BLaER1 (cell line): ENCODE results near the gene PCSK5.

Experiments used
- H3K27ac ChIP-seq: shearing (Covaris generic); formaldehyde crosslinking; 2 replicates; pipeline ENCODE4 v1.8.1; 2022
- H3K27me3 ChIP-seq: shearing (Covaris generic); formaldehyde crosslinking; 2 replicates; pipeline ENCODE4 v1.8.1; 2022
- H3K36me3 ChIP-seq: shearing (Covaris generic); formaldehyde crosslinking; 2 replicates; pipeline ENCODE4 v1.8.1; 2022
- H3K4me1 ChIP-seq: shearing (Covaris generic); formaldehyde crosslinking; 2 replicates; pipeline ENCODE4 v1.8.1; 2022
- H3K4me2 ChIP-seq: shearing (Covaris generic); formaldehyde crosslinking; 2 replicates; pipeline ENCODE4 v1.8.1; 2022
- H3K4me3 ChIP-seq: shearing (Covaris generic); formaldehyde crosslinking; 2 replicates; pipeline ENCODE4 v1.8.1; 2022
- H3K9ac ChIP-seq: shearing (Covaris generic); formaldehyde crosslinking; 2 replicates; pipeline ENCODE4 v1.8.1; 2022
- H3K9me3 ChIP-seq: shearing (Covaris generic); formaldehyde crosslinking; 2 replicates; pipeline ENCODE4 v1.8.1; 2022
- H4K20me1 ChIP-seq: shearing (Covaris generic); formaldehyde crosslinking; 2 replicates; pipeline ENCODE4 v1.8.1; 2022
- Cebpa-rat ChIP-seq: shearing (Covaris generic); IDR thresholded peaks from 2 replicates; pipeline ENCODE4 v1.8.1; 2022

The PCSK5 gene

GRCh38 chr9:75918154-75918553, 27.7 kb downstream of the PCSK5 start:
- H3K27me3 ChIP-seq: no peaks in the 10 kb centered on the region
- no peak overlapping the region for H3K9ac ChIP-seq
- H3K9me3 ChIP-seq: no peaks in the 10 kb centered on the region
- H3K27ac ChIP-seq: no peak overlapping the region
- H4K20me1 ChIP-seq: no peaks in the 10 kb centered on the region
- H3K4me3 ChIP-seq: no peak overlapping the region
- no peak for TF ChIP-seq Cebpa-rat
- H3K4me2 ChIP-seq: no peak overlapping the region
- no peaks in the 10 kb centered on the region for H3K36me3 ChIP-seq
- H3K4me1 ChIP-seq: no peaks in the 10 kb centered on the region

GRCh38 chr9:75918909-75919308, 28.4 kb downstream of the PCSK5 start:
- no peak for TF ChIP-seq Cebpa-rat
- Histone ChIP-seq H3K4me1 (no peaks in the 10 kb centered on the region), H3K9ac (no peak overlapping the region), H4K20me1 (no peaks in the 10 kb centered on the region), H3K27me3 (no peaks in the 10 kb centered on the region), H3K9me3 (no peaks in the 10 kb centered on the region), H3K4me2 (no peak overlapping the region), H3K4me3 (no peak overlapping the region), H3K27ac (no peak overlapping the region), H3K36me3 (no peaks in the 10 kb centered on the region)

GRCh38 chr9:75921391-75922127, 31.1 kb downstream of the PCSK5 start:
- no peak for TF ChIP-seq Cebpa-rat
- Histone ChIP-seq H4K20me1 (no peaks in the 10 kb centered on the region), H3K9me3 (no peaks in the 10 kb centered on the region), H3K27ac (no peak overlapping the region), H3K4me2 (no peak overlapping the region), H3K36me3 (no peaks in the 10 kb centered on the region), H3K9ac (no peak overlapping the region), H3K4me3 (no peak overlapping the region), H3K27me3 (no peaks in the 10 kb centered on the region), H3K4me1 (no peaks in the 10 kb centered on the region)

GRCh38 chr9:75926385-75926784, 35.9 kb downstream of the PCSK5 start:
- Histone ChIP-seq H4K20me1 (no peaks in the 10 kb centered on the region), H3K27ac (no peak overlapping the region), H3K4me2 (no peak overlapping the region), H3K36me3 (no peaks in the 10 kb centered on the region), H3K4me1 (no peaks in the 10 kb centered on the region), H3K4me3 (no peak overlapping the region), H3K27me3 (no peaks in the 10 kb centered on the region), H3K9ac (no peak overlapping the region), H3K9me3 (no peaks in the 10 kb centered on the region)
- TF ChIP-seq Cebpa-rat: no peak

GRCh38 chr9:75927356-75927755, 36.9 kb downstream of the PCSK5 start:
- Histone ChIP-seq H3K27me3 (no peaks in the 10 kb centered on the region), H4K20me1 (no peaks in the 10 kb centered on the region), H3K36me3 (no peaks in the 10 kb centered on the region), H3K9ac (no peak overlapping the region), H3K27ac (no peak overlapping the region), H3K4me2 (no peak overlapping the region), H3K4me1 (no peaks in the 10 kb centered on the region), H3K4me3 (no peak overlapping the region), H3K9me3 (no peaks in the 10 kb centered on the region)
- TF ChIP-seq Cebpa-rat: no peak

- Histone ChIP-seq H3K9me3 (no peaks in the 10 kb centered on the region), H3K9ac (no peak overlapping the region), H3K27me3 (no peaks in the 10 kb centered on the region), H3K27ac (no peak overlapping the region), H4K20me1 (no peaks in the 10 kb centered on the region), H3K4me2 (no peak overlapping the region), H3K4me1 (no peaks in the 10 kb centered on the region), H3K36me3 (no peaks in the 10 kb centered on the region), H3K4me3 (no peak overlapping the region)
- TF ChIP-seq Cebpa-rat: no peak
Measured at GRCh38 chr9:75930190-75930589, 39.7 kb downstream of the PCSK5 start.

GRCh38 chr9:75930730-75931321, 40.4 kb downstream of the PCSK5 start:
- Histone ChIP-seq H3K4me1 (no peaks in the 10 kb centered on the region), H3K27me3 (no peaks in the 10 kb centered on the region), H3K9ac (no peak overlapping the region), H3K4me3 (no peak overlapping the region), H3K4me2 (no peak overlapping the region), H3K36me3 (no peaks in the 10 kb centered on the region), H4K20me1 (no peaks in the 10 kb centered on the region), H3K9me3 (no peaks in the 10 kb centered on the region), H3K27ac (no peak overlapping the region)
- TF ChIP-seq Cebpa-rat: no peak

GRCh38 chr9:75933982-75934381, 43.5 kb downstream of the PCSK5 start:
- H3K9ac ChIP-seq: no peak overlapping the region
- H3K4me1 ChIP-seq: no peaks in the 10 kb centered on the region
- no peak for TF ChIP-seq Cebpa-rat
- no peak overlapping the region for H3K4me3 ChIP-seq
- no peak overlapping the region for H3K27ac ChIP-seq
- H3K27me3 ChIP-seq: no peaks in the 10 kb centered on the region
- H3K36me3 ChIP-seq: no peaks in the 10 kb centered on the region
- H4K20me1 ChIP-seq: no peaks in the 10 kb centered on the region
- 0 out of 2 replicates have a peak, but pooled peaks cover 5% of the 10 kb centered on the region for H3K9me3 ChIP-seq
- H3K4me2 ChIP-seq: no peak overlapping the region

GRCh38 chr9:75935591-75935990, 45.1 kb downstream of the PCSK5 start:
- 0 out of 2 replicates have a peak, but pooled peaks cover 5% of the 10 kb centered on the region for H3K9me3 ChIP-seq
- no peak overlapping the region for H3K9ac ChIP-seq
- no peak overlapping the region for H3K4me2 ChIP-seq
- no peaks in the 10 kb centered on the region for H3K4me1 ChIP-seq
- no peaks in the 10 kb centered on the region for H3K27me3 ChIP-seq
- no peak overlapping the region for H3K27ac ChIP-seq
- H4K20me1 ChIP-seq: no peaks in the 10 kb centered on the region
- H3K36me3 ChIP-seq: no peaks in the 10 kb centered on the region
- H3K4me3 ChIP-seq: no peak overlapping the region
- no peak for TF ChIP-seq Cebpa-rat

GRCh38 chr9:75937521-75938258, 47.2 kb downstream of the PCSK5 start:
- Histone ChIP-seq H3K27me3 (no peaks in the 10 kb centered on the region), H3K4me1 (no peaks in the 10 kb centered on the region), H3K27ac (no peak overlapping the region), H3K9ac (no peak overlapping the region), H3K4me3 (no peak overlapping the region), H3K9me3 (0 out of 2 replicates have a peak, but pooled peaks cover 5% of the 10 kb centered on the region), H3K4me2 (no peak overlapping the region), H3K36me3 (no peaks in the 10 kb centered on the region), H4K20me1 (no peaks in the 10 kb centered on the region)
- TF ChIP-seq Cebpa-rat: no peak
